Putamen (tissue), 1 donor: ENCODE measurements around the gene CD86.

Source experiments
- DNase-seq: peaks from one replicate; pipeline ENCODE4 v3.0.0-alpha.2; 2016; ENCODE audit warnings: low spot score

The CD86 gene

DNA sequence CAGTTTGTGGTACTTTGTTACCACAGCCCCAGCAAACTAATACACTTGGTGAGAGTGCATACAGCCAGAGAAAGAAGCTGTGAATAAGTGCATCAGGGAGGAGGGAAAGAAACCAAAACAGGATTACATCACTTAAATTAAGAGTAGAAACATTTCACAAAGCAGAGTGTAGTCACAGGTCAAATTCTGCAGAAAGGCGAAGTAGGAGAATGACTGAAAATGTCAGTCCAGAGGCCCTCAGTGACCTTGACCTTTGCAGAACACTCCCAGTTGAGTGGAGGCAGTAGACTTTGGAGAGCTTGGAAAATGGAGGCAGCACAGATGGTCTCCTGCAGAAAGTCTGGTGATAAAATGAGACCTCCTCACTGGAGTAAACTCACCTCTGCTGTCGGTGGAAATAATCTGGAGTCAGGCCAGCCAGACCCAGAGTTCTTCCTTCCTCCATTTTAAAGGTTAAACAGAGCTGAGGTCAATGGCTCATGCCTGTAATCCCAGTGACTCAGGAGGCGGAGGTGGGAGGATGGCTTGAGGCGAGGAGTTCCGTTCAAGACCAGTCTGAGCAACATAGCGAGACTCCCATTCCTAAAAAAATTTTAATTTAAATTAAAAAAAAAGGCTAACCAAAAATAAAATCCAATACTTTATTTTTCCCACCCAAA is 5.0 kb downstream of the CD86 start:
- DNase-seq = no peak

DNA sequence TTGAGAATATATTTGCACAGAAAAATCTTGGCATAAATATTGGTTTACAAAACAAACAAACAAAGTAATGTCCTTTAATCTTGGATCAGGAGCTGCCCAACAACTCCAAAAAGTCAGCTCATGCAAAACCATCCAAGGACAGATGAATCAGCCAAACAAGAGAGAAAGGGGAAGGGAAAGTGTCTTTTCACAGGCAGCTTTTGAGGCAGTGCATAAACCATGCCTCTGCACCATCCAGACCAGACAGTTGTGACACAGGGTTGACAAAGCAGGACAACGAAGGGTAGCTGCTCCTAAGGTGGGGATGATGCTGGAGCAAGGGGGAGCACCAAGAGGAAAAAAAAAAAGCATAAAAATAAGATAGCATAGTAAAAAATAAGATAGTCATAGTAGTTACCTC is 8.7 kb downstream of the CD86 start:
- no peak for DNase-seq

DNA sequence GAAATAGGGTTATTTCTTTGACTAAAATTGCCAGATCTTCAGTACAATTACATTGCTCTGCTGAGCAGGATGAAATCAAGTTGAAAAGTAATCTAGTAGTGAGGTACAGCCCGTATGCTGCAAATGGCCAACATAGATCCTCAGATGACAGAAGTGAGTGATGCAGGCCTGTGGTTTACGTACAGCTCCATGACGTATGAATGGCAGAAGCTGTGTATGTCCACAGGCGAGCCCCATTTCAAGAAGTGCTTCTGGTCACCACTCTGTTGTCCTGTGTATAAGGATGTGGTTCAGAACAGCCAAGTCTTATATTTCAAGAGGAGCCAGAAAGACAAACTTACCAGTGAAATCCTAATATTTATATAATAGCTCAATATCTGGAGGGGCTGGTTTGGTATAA is 9.2 kb downstream of the CD86 start:
- no peak for DNase-seq

DNA sequence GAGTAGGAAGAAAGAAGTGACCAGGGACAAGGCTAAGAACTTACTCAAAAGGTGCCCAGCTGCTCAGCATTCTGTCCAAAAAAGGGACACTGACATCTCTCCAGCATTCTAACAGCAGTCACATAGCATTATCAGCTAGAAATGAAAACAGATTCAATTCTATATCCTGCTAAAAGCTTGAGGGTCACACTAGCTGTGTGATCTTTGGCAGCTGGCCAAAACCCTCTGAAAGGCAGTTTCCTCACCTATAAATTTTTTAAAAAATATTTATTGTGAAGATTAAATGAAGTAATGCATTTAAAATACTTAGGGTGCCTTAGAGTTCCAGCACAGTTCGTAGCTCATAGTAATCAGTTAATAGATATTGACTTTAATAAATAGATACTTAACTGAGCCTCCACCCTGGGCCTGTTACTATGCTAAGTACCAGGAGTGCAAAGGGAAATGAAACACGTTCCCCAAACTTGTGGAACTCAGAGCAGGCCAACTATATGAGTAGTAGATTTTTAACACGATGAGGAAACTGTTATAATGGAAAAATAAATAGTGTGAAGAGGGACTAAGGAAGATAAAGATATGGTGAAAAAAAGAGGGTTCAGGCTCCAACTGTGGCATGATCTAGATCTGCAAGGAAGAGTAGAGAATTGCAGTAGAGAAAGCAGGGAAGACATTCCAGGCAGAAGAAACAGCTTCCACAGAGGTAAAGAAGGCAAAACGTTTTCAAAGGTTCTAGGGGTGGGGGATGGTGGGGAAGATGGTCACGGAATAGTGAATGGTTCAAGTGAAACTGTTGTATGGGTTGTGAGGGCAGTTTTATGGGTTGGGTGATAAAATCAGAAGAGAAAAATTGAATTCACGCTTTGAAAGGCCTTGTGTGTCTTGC is 11.4 kb downstream of the CD86 start:
- DNase-seq = no peak

DNA sequence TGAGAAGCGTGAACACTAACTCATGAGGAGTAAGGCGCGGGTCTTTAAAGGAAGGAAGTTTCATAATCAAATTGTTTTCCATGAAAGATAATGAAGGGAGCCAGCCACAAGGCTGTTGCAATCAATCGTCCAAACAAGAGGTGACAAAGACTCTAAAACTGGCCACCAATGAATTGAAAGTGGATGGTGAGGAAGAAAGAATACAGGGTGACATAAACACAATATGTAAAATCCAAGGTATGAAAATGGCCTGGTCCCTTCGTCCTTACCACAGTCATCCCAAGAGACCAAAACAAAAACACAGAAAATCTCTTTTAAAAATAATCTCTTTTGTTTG is 12.0 kb downstream of the CD86 start:
- no peak for DNase-seq

DNA sequence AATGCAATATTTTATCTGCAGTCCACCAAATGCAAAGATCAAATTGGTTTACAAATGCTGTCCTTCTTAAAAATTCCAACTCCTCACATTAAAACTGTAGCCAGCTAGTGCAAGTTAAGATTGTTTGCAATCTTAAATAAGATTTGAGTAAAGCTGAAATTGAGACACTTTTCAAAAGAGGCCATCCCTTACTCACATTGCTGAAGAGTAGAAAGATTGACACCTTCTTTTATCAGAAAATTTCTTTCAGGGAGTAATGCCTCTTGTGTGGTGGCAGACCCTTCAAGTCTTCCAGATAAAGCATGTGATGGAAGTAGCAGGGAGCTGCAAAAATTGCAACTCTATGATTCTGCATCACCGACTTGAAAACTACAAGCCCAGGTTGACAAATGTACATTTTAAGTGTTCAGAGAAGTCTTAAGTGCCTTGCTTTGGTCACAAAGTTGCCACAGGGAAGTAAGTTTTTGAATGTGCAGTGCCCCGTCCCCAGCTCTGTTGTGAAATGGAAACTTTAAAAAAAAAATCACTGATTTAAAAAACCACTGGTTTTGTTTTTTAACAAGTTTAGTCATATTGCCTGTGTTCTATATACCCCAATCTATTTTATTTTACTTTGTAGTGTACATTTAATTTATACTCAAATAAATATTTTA is 12.6 kb downstream of the CD86 start:
- no peak for DNase-seq

DNA sequence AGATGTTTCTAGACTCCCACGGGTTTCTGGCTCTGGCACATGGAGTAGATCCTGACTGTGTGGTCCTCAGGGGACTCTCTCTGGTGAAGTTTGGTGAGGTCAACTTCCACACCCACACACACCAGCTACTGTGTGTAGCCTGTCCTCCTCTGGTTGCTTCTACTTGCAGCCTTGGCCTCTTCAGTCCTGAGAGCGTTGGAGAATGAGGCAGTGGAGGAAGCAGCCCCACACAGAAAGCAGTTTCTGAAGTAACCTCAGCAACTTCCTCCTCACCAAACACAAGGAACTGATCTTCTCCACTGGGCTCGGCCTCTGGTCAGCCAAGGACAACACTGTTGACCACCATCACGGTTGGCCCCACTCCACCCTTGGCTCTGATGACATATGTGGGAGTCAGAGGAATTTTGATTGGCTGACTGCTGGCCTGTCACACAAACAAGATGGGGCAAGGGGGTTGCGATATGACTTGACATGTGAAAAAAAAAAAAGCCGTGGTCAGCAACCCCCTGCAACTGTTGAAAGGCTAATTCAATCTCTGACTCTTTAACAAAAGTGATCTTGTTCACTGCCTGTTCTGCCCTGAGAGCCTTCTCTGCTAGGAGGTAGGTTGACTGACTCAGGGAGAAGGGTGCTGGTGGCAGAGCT is 19.6 kb downstream of the CD86 start:
- no peak for DNase-seq

DNA sequence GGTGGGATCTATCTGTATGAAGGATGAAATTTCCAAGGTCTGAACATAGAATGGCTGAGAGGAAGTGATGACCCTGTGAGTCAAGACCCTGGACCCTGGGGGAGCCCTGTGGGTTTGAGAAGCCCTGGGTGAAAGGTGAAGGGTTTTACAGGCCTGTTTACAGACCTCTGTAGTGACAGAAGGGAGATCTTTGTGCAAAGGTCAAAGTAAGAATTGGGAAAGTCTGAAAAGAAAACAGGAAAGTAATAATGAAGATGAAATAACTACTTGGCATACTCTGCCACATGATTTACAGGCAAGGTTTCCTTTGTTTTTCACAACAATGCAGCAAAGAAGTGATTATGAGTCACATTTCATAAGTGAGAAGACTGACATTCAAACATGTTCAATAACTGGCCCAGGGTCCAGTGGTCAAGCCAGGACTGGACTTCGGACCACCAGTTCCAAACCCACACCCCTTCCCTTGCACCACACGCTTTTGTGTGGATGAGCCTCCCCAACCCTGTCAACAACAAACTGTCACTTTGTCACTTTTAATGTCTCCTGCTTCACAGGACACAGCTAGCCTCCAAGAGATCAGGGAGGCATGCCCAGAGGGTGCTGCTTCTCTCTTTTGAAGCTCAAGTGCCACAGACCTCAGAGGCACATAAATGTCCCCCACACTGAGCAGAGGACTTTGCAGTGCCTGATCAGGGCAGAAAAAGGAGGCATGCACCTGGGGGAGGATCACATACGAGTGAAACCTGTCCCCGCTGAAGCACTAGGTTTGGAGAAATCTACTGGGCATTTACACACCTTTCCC is 21.5 kb downstream of the CD86 start:
- no peak for DNase-seq

DNA sequence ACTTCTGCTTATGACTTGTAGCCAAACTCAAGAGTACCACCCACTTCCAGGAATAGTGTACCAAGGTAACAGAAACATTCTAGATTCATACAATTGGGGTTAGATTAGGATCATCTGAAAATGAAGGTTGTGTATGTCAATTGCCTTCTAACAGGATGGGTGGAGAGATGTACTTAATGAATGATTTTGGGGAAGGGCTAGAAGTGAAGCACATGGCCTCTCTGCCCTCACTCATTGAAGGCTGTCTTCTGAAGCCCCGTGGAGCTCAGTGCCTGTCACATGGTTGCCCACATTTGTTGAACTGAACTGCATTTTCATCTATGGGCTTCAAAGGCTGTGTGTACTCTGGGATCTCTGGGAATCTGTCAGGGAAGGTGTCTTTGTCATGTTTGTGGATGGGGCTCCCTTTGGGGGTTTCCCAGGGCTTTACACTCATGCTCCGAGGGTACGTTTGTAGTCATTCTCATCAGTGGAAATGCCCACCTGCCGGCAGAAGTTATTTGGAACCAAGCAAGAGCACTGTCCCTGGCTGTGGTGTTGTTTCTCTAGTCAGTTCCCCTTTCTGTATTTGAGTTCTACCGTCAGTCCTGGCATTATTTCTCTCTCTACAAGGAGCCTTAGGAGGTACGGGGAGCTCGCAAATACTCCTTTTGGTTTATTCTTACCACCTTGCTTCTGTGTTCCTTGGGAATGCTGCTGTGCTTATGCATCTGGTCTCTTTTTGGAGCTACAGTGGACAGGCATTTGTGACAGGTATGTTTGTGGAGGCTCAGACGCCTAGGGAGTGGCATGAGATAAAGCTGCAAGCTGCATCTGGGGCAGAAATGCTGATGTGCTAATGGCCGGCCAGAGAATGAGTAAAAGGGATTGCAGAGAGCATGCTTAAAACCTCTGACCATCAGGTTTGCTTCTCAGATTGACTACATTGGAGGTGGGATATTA is 22.4 kb downstream of the CD86 start:
- DNase-seq = no peak

DNA sequence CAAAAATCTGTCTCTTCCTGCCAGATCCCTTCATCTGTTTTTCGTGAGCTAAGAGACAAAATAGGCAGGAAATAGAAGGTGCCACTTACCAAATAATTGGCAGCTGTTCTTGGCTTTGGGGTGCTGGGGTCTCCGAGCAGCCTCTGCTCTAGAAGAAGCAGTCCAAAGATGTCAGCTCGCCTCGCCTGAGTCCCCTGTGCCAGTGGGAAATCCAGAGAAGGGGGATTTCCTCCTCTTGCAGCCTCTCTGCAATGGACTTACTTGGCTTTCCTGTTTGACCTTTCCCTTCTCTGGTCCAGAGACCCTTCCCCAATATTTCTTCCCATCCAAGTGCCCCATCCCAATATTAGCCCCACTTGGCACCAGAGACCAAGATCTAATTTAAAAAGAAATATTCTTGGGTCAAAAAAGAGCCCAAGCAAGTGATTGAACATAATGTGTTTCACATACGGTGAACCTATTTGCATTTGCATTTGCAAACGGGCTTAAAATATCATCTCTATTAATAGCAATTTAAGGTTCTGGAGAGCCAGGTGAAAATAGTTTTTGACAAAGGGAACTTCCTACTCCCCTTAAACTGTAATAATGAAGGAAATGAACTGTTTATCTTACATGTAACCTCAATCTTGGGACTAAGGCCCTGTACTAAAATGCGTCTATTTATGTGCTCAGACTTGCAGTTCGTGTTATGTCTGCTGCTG is 23.2 kb downstream of the CD86 start:
- DNase-seq = no peak

GRCh38 chr3:122079524-122080206 is 24.5 kb downstream of the CD86 start:
- no peak for DNase-seq

GRCh38 chr3:122080207-122080587 is 25.0 kb downstream of the CD86 start:
- no peak for DNase-seq

- no peak for DNase-seq
Observed at GRCh38 chr3:122081543-122082247, 26.5 kb downstream of the CD86 start.

DNA sequence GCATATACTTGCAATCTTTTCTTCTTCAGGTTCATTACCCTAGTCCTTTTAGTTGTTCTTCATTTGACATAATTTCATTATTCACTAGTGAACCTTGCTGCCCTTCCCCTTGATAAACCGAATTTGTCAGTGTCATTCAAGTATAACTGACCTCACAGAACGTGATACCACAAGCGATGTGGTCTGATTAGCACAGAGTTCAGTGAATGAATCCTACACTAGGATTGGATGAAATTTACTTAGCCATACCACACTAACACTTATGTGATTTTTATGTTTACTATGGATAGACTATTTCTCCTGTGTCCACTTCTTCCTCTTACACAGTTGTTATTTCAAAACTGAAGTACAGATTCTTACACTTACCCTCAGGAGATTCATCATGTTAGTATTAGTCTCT is 27.2 kb downstream of the CD86 start:
- DNase-seq = no peak

DNA sequence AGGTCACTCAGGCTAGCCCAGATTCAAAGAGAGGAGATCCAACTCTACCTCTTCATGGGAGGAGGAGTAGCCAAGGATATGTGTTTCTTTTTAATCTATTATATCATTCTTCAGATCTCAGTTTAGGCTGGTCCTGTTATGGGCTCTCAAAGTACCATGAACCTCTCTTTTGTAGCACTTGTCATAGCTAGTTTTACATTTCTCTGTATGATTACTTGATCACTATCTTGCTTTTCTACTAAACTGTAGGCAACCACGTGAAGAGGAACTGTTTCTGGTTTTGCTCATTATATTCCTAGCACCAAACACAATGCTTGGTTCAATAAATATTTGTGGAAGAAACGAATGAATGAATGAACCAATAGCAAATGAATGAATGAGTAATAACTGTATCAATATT is 29.6 kb downstream of the CD86 start:
- DNase-seq = no peak

DNA sequence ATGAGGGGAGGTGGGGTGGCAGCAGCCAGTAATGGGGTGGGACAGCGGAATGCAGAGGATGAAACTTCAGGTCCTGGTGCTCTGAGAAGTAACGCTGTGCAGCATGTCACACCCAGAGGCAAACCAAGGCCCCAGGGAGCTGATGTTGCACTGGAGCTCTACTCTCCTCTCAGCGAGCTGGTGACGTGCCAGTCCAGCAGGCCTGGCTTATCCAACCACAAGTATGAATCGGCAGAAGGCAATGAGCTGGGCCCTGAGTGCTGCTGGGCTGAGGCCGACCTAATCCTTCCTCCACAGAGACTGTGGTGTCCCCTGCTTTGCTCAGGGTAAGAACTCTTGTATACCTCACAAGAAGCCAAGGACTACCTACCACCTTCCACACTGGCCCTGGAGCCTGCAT is 30.5 kb downstream of the CD86 start:
- DNase-seq = no peak

- DNase-seq = no peak
Observed at GRCh38 chr3:122088531-122088930, 33.4 kb downstream of the CD86 start.

GRCh38 chr3:122091602-122092295 is 36.6 kb downstream of the CD86 start:
- no peak for DNase-seq
